SU-DHL-6 (cell line): ENCODE data around the gene TENM4.

Source experiments
- H2AFZ ChIP-seq: fragments of 200-600 bp; sonication (generic); 2 replicates; pipeline ENCODE4 v1.6.1; 2014; ENCODE audit warnings: low read depth, mild to moderate bottlenecking, moderate library complexity, mixed read lengths, antibody characterized with exemption, low read length; ENCODE audit not compliant: severe bottlenecking
- H3F3A ChIP-seq: fragments of 200-600 bp; shearing (Covaris generic); 2 replicates; pipeline ENCODE4 v1.6.0; 2016; ENCODE audit warnings: antibody characterized with exemption, mild to moderate bottlenecking; ENCODE audit not compliant: insufficient read depth
- H3K27ac ChIP-seq: fragments of 200-600 bp; sonication (generic); 2 replicates; pipeline ENCODE4 v1.5.1; 2016; ENCODE audit warnings: low read depth, mild to moderate bottlenecking, low read length, moderate library complexity, mixed read lengths
- H3K27me3 ChIP-seq: fragments of 200-600 bp; sonication (generic), shearing (Covaris generic); 2 replicates; pipeline ENCODE4 v1.6.0; 2014; ENCODE audit warnings: mild to moderate bottlenecking, low read length
- H3K36me3 ChIP-seq: fragments of 200-600 bp; sonication (generic); 2 replicates; pipeline ENCODE4 v1.6.1; 2014; ENCODE audit warnings: mild to moderate bottlenecking, low read length, mixed read lengths
- H3K4me2 ChIP-seq: fragments of 300-600, 200-600 bp; shearing (Covaris generic), sonication (generic); 2 replicates; pipeline ENCODE4 v1.6.0; 2014; ENCODE audit warnings: low read length, low read depth, mild to moderate bottlenecking; ENCODE audit not compliant: poor library complexity, severe bottlenecking
- H3K4me3 ChIP-seq: fragments of 200-600 bp; sonication (generic); 2 replicates; pipeline ENCODE4 v1.5.1; 2014; ENCODE audit warnings: antibody characterized with exemption, low read length, mild to moderate bottlenecking, mixed read lengths; ENCODE audit not compliant: insufficient read depth, poor library complexity, severe bottlenecking
- H3K79me2 ChIP-seq: fragments of 200-600 bp; sonication (generic); 2 replicates; pipeline ENCODE4 v1.6.1; 2014; ENCODE audit warnings: mild to moderate bottlenecking, low read length, moderate library complexity; ENCODE audit not compliant: insufficient read depth
- H3K9ac ChIP-seq: fragments of 200-600 bp; sonication (generic); 2 replicates; pipeline ENCODE4 v1.7.0; 2014; ENCODE audit warnings: mild to moderate bottlenecking, low read length
- H3K9me2 ChIP-seq: fragments of 200-600 bp; sonication (generic); replicated peaks from 2 replicates; pipeline ENCODE4 v1.6.1; 2014; ENCODE audit warnings: low read length; ENCODE audit not compliant: insufficient read depth
- H3K9me3 ChIP-seq: fragments of 200-600 bp; sonication (generic); 2 replicates; pipeline ENCODE4 v1.6.1; 2014; ENCODE audit warnings: low read length, mixed read lengths; ENCODE audit not compliant: insufficient read depth
- H4K20me1 ChIP-seq: fragments of 200-600 bp; sonication (generic); 2 replicates; pipeline ENCODE4 v1.6.1; 2014; ENCODE audit warnings: low read depth, mild to moderate bottlenecking, antibody characterized with exemption, low read length, moderate library complexity, mixed read lengths
- CTCF ChIP-seq: fragments of 200-600 bp; sonication (generic); IDR thresholded peaks from one replicate; pipeline ENCODE4 v1.5.1; 2017; ENCODE audit warnings: antibody characterized with exemption, mild to moderate bottlenecking, low read length, moderate library complexity; ENCODE audit not compliant: insufficient read depth, poor library complexity, severe bottlenecking
- EZH2phosphoT487 ChIP-seq: fragments of 200-600 bp; sonication (generic), shearing (Covaris generic); conservative IDR thresholded peaks from 2 replicates; pipeline ENCODE4 v1.6.1; 2018; ENCODE audit warnings: mild to moderate bottlenecking, antibody characterized with exemption, low read length, moderate library complexity, mixed read lengths

Gene TENM4

GRCh38 chr11:79150966-79151365 lies 289.9 kb downstream of the TENM4 start:
- H2AFZ ChIP-seq: no peak overlapping the region
- H3F3A ChIP-seq: no peaks in the 10 kb centered on the region
- H3K79me2 ChIP-seq: no peaks in the 10 kb centered on the region
- TF ChIP-seq CTCF: no peak
- no peak for TF ChIP-seq EZH2phosphoT487
- H3K9ac ChIP-seq: no peak overlapping the region
- no peak overlapping the region for H3K27ac ChIP-seq
- H3K27me3 ChIP-seq: no peaks in the 10 kb centered on the region
- H3K9me2 ChIP-seq: no peaks in the 10 kb centered on the region
- no peaks in the 10 kb centered on the region for H3K9me3 ChIP-seq
- H4K20me1 ChIP-seq: no peaks in the 10 kb centered on the region
- H3K36me3 ChIP-seq: no peaks in the 10 kb centered on the region
- H3K4me3 ChIP-seq: no peak overlapping the region
- H3K4me2 ChIP-seq: no peak overlapping the region

- Histone ChIP-seq H2AFZ (no peak overlapping the region), H3K27me3 (no peaks in the 10 kb centered on the region), H4K20me1 (no peaks in the 10 kb centered on the region), H3K36me3 (no peaks in the 10 kb centered on the region), H3K79me2 (no peaks in the 10 kb centered on the region), H3K4me2 (no peak overlapping the region), H3K9me2 (no peaks in the 10 kb centered on the region), H3K9me3 (no peaks in the 10 kb centered on the region), H3F3A (no peaks in the 10 kb centered on the region), H3K27ac (no peak overlapping the region), H3K9ac (no peak overlapping the region), H3K4me3 (no peak overlapping the region)
- TF ChIP-seq EZH2phosphoT487: no peak
Observed at GRCh38 chr11:79150320-79150719, 290.5 kb downstream of the TENM4 start.

- Histone ChIP-seq H3K36me3 (no peaks in the 10 kb centered on the region), H3F3A (no peaks in the 10 kb centered on the region), H3K9ac (no peak overlapping the region), H4K20me1 (no peaks in the 10 kb centered on the region), H3K79me2 (no peaks in the 10 kb centered on the region), H3K9me2 (no peaks in the 10 kb centered on the region), H3K27me3 (no peaks in the 10 kb centered on the region), H3K4me3 (no peak overlapping the region), H3K9me3 (no peaks in the 10 kb centered on the region), H3K4me2 (no peak overlapping the region), H2AFZ (no peak overlapping the region), H3K27ac (no peak overlapping the region)
- TF ChIP-seq EZH2phosphoT487: no peak
- TF ChIP-seq CTCF: no peak
Observed at GRCh38 chr11:79147731-79148130, 293.1 kb downstream of the TENM4 start.

- Histone ChIP-seq H3K9me2 (no peaks in the 10 kb centered on the region), H2AFZ (no peak overlapping the region), H3K27me3 (no peaks in the 10 kb centered on the region), H3K9me3 (no peaks in the 10 kb centered on the region), H3K36me3 (no peaks in the 10 kb centered on the region), H4K20me1 (no peaks in the 10 kb centered on the region), H3K4me2 (no peak overlapping the region), H3F3A (no peaks in the 10 kb centered on the region), H3K79me2 (no peaks in the 10 kb centered on the region), H3K27ac (no peak overlapping the region), H3K4me3 (no peak overlapping the region), H3K9ac (no peak overlapping the region)
- no peak for TF ChIP-seq EZH2phosphoT487
- no peak for TF ChIP-seq CTCF
Observed at GRCh38 chr11:79147011-79147410, 293.8 kb downstream of the TENM4 start.
